Measurements from ENCODE around the gene SLC25A47.

SLC25A47 gene

GRCh38 chr14:100361626-100362025 lies 38.5 kb downstream of the SLC25A47 start:
- Mint-ChIP-seq H3K4me3 (no peak overlapping the region), H3K9me3 (no peaks in the 10 kb centered on the region), H3K27me3 (no peaks in the 10 kb centered on the region), H3K27ac (no peak overlapping the region), H3K36me3 (peaks cover 78% of the 10 kb centered on the region), H3K4me1 (peaks cover 5% of the 10 kb centered on the region)
- no peak for ATAC-seq

- Mint-ChIP-seq H3K4me3 (no peak overlapping the region), H3K27ac (no peak overlapping the region), H3K27me3 (no peaks in the 10 kb centered on the region), H3K9me3 (no peaks in the 10 kb centered on the region), H3K36me3 (peaks cover 77% of the 10 kb centered on the region), H3K4me1 (peaks cover 5% of the 10 kb centered on the region)
- no peak for ATAC-seq
Measured at GRCh38 chr14:100362311-100362927, 39.3 kb downstream of the SLC25A47 start.

GRCh38 chr14:100363053-100363452 lies 39.9 kb downstream of the SLC25A47 start:
- Mint-ChIP-seq H3K4me1 (peaks cover 7% of the 10 kb centered on the region), H3K4me3 (no peak overlapping the region), H3K36me3 (peaks cover 76% of the 10 kb centered on the region), H3K9me3 (no peaks in the 10 kb centered on the region), H3K27me3 (no peaks in the 10 kb centered on the region), H3K27ac (no peak overlapping the region)
- no peak for ATAC-seq

- no peak for ATAC-seq
- H3K27ac Mint-ChIP-seq = no peak overlapping the region
- no peaks in the 10 kb centered on the region for H3K27me3 Mint-ChIP-seq
- peaks cover 11% of the 10 kb centered on the region for H3K4me1 Mint-ChIP-seq
- no peak overlapping the region for H3K4me3 Mint-ChIP-seq
- no peaks in the 10 kb centered on the region for H3K9me3 Mint-ChIP-seq
- H3K36me3 Mint-ChIP-seq = peaks cover 72% of the 10 kb centered on the region
Measured at GRCh38 chr14:100364403-100364802, 41.3 kb downstream of the SLC25A47 start.

- peaks cover 68% of the 10 kb centered on the region for H3K36me3 Mint-ChIP-seq
- ATAC-seq = no peak
- H3K27ac Mint-ChIP-seq = no peak overlapping the region
- no peaks in the 10 kb centered on the region for H3K27me3 Mint-ChIP-seq
- no peaks in the 10 kb centered on the region for H3K9me3 Mint-ChIP-seq
- peaks cover 11% of the 10 kb centered on the region for H3K4me1 Mint-ChIP-seq
- no peak overlapping the region for H3K4me3 Mint-ChIP-seq
Measured at GRCh38 chr14:100365741-100366140, 42.6 kb downstream of the SLC25A47 start.

GRCh38 chr14:100369019-100369418 lies 45.9 kb downstream of the SLC25A47 start:
- H3K27me3 Mint-ChIP-seq = no peaks in the 10 kb centered on the region
- no peaks in the 10 kb centered on the region for H3K9me3 Mint-ChIP-seq
- no peak overlapping the region for H3K4me3 Mint-ChIP-seq
- H3K4me1 Mint-ChIP-seq = peaks cover 37% of the 10 kb centered on the region
- no peak for ATAC-seq
- no peak overlapping the region for H3K27ac Mint-ChIP-seq
- peaks cover 61% of the 10 kb centered on the region for H3K36me3 Mint-ChIP-seq

- H3K4me3 Mint-ChIP-seq = no peak overlapping the region
- H3K27ac Mint-ChIP-seq = no peak overlapping the region
- no peak for ATAC-seq
- no peaks in the 10 kb centered on the region for H3K9me3 Mint-ChIP-seq
- H3K27me3 Mint-ChIP-seq = no peaks in the 10 kb centered on the region
- peaks cover 47% of the 10 kb centered on the region for H3K4me1 Mint-ChIP-seq
- H3K36me3 Mint-ChIP-seq = peaks cover 59% of the 10 kb centered on the region
Measured at GRCh38 chr14:100370003-100370402, 46.9 kb downstream of the SLC25A47 start.

GRCh38 chr14:100371773-100372172 lies 48.6 kb downstream of the SLC25A47 start:
- H3K27ac Mint-ChIP-seq = peak overlapping the region; percentile 99
- H3K4me3 Mint-ChIP-seq = no peak overlapping the region
- peaks cover 53% of the 10 kb centered on the region for H3K4me1 Mint-ChIP-seq
- no peaks in the 10 kb centered on the region for H3K9me3 Mint-ChIP-seq
- no peak for ATAC-seq
- peaks cover 41% of the 10 kb centered on the region for H3K36me3 Mint-ChIP-seq
- H3K27me3 Mint-ChIP-seq = no peaks in the 10 kb centered on the region

GRCh38 chr14:100372357-100373048 lies 49.4 kb downstream of the SLC25A47 start:
- H3K4me1 Mint-ChIP-seq = peaks cover 60% of the 10 kb centered on the region
- no peak for ATAC-seq
- H3K27me3 Mint-ChIP-seq = no peaks in the 10 kb centered on the region
- H3K4me3 Mint-ChIP-seq = peak overlapping the region; percentile 9
- H3K9me3 Mint-ChIP-seq = no peaks in the 10 kb centered on the region
- H3K36me3 Mint-ChIP-seq = peaks cover 35% of the 10 kb centered on the region
- peak overlapping the region; percentile 99 for H3K27ac Mint-ChIP-seq

GRCh38 chr14:100374270-100374669 lies 51.1 kb downstream of the SLC25A47 start:
- H3K36me3 Mint-ChIP-seq = peaks cover 20% of the 10 kb centered on the region
- H3K4me3 Mint-ChIP-seq = peak overlapping the region; percentile 90
- H3K4me1 Mint-ChIP-seq = peaks cover 59% of the 10 kb centered on the region
- H3K27ac Mint-ChIP-seq = peak overlapping the region; percentile 99
- no peaks in the 10 kb centered on the region for H3K9me3 Mint-ChIP-seq
- ATAC-seq = no peak
- H3K27me3 Mint-ChIP-seq = no peaks in the 10 kb centered on the region

GRCh38 chr14:100374876-100375265 lies 51.7 kb downstream of the SLC25A47 start:
- H3K27ac Mint-ChIP-seq = peak overlapping the region; percentile 99
- peaks cover 59% of the 10 kb centered on the region for H3K4me1 Mint-ChIP-seq
- peaks cover 19% of the 10 kb centered on the region for H3K36me3 Mint-ChIP-seq
- H3K4me3 Mint-ChIP-seq = peak overlapping the region; percentile 90
- no peak for ATAC-seq
- no peaks in the 10 kb centered on the region for H3K9me3 Mint-ChIP-seq
- no peaks in the 10 kb centered on the region for H3K27me3 Mint-ChIP-seq

GRCh38 chr14:100375266-100375962 lies 52.3 kb downstream of the SLC25A47 start:
- H3K4me3 Mint-ChIP-seq = peak overlapping the region; percentile 90
- no peaks in the 10 kb centered on the region for H3K27me3 Mint-ChIP-seq
- H3K4me1 Mint-ChIP-seq = peaks cover 59% of the 10 kb centered on the region
- H3K27ac Mint-ChIP-seq = peak overlapping the region; percentile 99
- ATAC-seq = peak; percentile 74
- H3K36me3 Mint-ChIP-seq = peaks cover 14% of the 10 kb centered on the region
- H3K9me3 Mint-ChIP-seq = no peaks in the 10 kb centered on the region

- ATAC-seq = peak; percentile 92
- Mint-ChIP-seq H3K4me1 (peaks cover 59% of the 10 kb centered on the region), H3K27me3 (no peaks in the 10 kb centered on the region), H3K27ac (peak within 1 kb of the TSS; percentile 99), H3K36me3 (peaks cover 14% of the 10 kb centered on the region), H3K4me3 (peak within 1 kb of the TSS; percentile 90), H3K9me3 (no peaks in the 10 kb centered on the region)
Measured at GRCh38 chr14:100375963-100376735, 53.0 kb downstream of the SLC25A47 start, which contains the start of gene WDR25. TSS of gene WDR25 (plus strand) at chr14:100376485.

- no peaks in the 10 kb centered on the region for H3K27me3 Mint-ChIP-seq
- H3K27ac Mint-ChIP-seq = peak overlapping the region; percentile 99
- ATAC-seq = no peak
- peak overlapping the region; percentile 90 for H3K4me3 Mint-ChIP-seq
- H3K36me3 Mint-ChIP-seq = peaks cover 12% of the 10 kb centered on the region
- peaks cover 55% of the 10 kb centered on the region for H3K4me1 Mint-ChIP-seq
- no peaks in the 10 kb centered on the region for H3K9me3 Mint-ChIP-seq
Measured at GRCh38 chr14:100376751-100377171, 53.6 kb downstream of the SLC25A47 start.
